ENCODE data around the gene USP17L24.
"Not testable (repeated sequence)": the region's sequence is repeated elsewhere in the genome, so short reads cannot be mapped to it uniquely, and the experiment has no call there.

Gene USP17L24

GRCh38 chr4:9324865-9325264 lies at the start of gene USP17L24:
USP17L24 (plus strand) TSS chr4:9325165; CDS start chr4:9325165, 0 bp downstream.
- not testable (repeated sequence) for DNase-seq

- DNase-seq = not testable (repeated sequence)
These were observed 774 bp upstream of the USP17L24 start for GRCh38 chr4:9324191-9324590.

- DNase-seq = not testable (repeated sequence)
These were observed 4.6 kb downstream of the USP17L24 start, which contains the start of gene USP17L25 for GRCh38 chr4:9329611-9330010. USP17L25 (plus strand) TSS chr4:9329911; CDS start chr4:9329911, 0 bp downstream.

- not testable (repeated sequence) for DNase-seq
These were observed 9.4 kb downstream of the USP17L24 start, which contains the start of gene USP17L26 for GRCh38 chr4:9334358-9334757. USP17L26 (plus strand) TSS chr4:9334658; CDS start chr4:9334658, 0 bp downstream.

- not testable (repeated sequence) for DNase-seq
These were observed 14.1 kb downstream of the USP17L24 start, which contains the start of gene USP17L5 for GRCh38 chr4:9339103-9339502. USP17L5 (plus strand) TSS chr4:9339403; CDS start chr4:9339403, 0 bp downstream.

- not testable (repeated sequence) for DNase-seq
These were observed 18.9 kb downstream of the USP17L24 start, which contains the start of gene USP17L27 for GRCh38 chr4:9343848-9344247. USP17L27 (plus strand) TSS chr4:9344148; CDS start chr4:9344148, 0 bp downstream.

- DNase-seq = not testable (repeated sequence)
These were observed 23.6 kb downstream of the USP17L24 start, which contains the start of gene USP17L28 for GRCh38 chr4:9348593-9348992. USP17L28 (plus strand) TSS chr4:9348893; CDS start chr4:9348893, 0 bp downstream.

- DNase-seq = not testable (repeated sequence)
These were observed 25.9 kb downstream of the USP17L24 start for GRCh38 chr4:9350866-9351265.

GRCh38 chr4:9353338-9353737 lies 28.4 kb downstream of the USP17L24 start, which contains the start of gene USP17L29:
USP17L29 (plus strand) TSS chr4:9353638; CDS start chr4:9353638, 0 bp downstream.
- DNase-seq = not testable (repeated sequence)

GRCh38 chr4:9362829-9363228 lies 37.9 kb downstream of the USP17L24 start, which contains the start of gene USP17L30:
USP17L30 (plus strand) TSS chr4:9363129; CDS start chr4:9363129, 0 bp downstream.
- DNase-seq = not testable (repeated sequence)

Measured in amniotic stem cell (primary cell).